Measurements from ENCODE around the gene SPP1.

SPP1 gene

GRCh38 chr4:87946766-87947165 is 28.7 kb upstream of the SPP1 start:
- no peak for DNase-seq (ENCODE audit: low spot score)
- no peak overlapping the region for H2BK12ac ChIP-seq (ENCODE audit: low read length)
- no peak overlapping the region for H2BK120ac ChIP-seq (ENCODE audit: low read depth, low read length)
- peaks cover 0 to 6% of the 10 kb centered on the region in 2 donors for H3K4me1 ChIP-seq (ENCODE audit: control insufficient read depth in 2 of 2, insufficient read depth in 1 of 2, low read depth in 1 of 2, low read length in 2 of 2)
- no peak overlapping the region for H3K23ac ChIP-seq (ENCODE audit: low read depth, low read length, poor library complexity)
- H3K27ac ChIP-seq (replicated peaks; ENCODE audit: low read length), result no peak overlapping the region
- no peak overlapping the region for H3K4ac ChIP-seq (ENCODE audit: low read length)
- no peak overlapping the region for H3K14ac ChIP-seq (ENCODE audit: low read length)
- no peaks in the 10 kb centered on the region for H3K9me3 ChIP-seq (replicated peaks in 1 of 2; ENCODE audit: control insufficient read depth in 2 of 2, insufficient read depth in 1 of 2, low read depth in 1 of 2, low read length in 2 of 2)
- no peak overlapping the region for H3K18ac ChIP-seq (ENCODE audit: low read length)
- H2AFZ ChIP-seq (ENCODE audit: low read length), result no peak overlapping the region
- no peak overlapping the region for H4K8ac ChIP-seq (ENCODE audit: low read depth, low read length)
- no peak overlapping the region for H2AK5ac ChIP-seq (ENCODE audit: low read depth, low read length)
- no peak overlapping the region for H4K91ac ChIP-seq (ENCODE audit: low read depth, low read length, poor library complexity)
- no peak overlapping the region for H3K9ac ChIP-seq (ENCODE audit: low read depth, low read length, poor library complexity)
- H3K4me2 ChIP-seq (ENCODE audit: insufficient read depth, low read length, poor library complexity, severe bottlenecking), result no peak overlapping the region
- WGBS, 2 donors (ENCODE audit: extremely low coverage in 2 of 2, insufficient read length in 2 of 2, insufficient replicate concordance in 1 of 2), result no CpG with 5 or more reads among the region's 3 CpGs
- H2BK5ac ChIP-seq (ENCODE audit: low read length), result no peak overlapping the region
- no peak overlapping the region for H2BK15ac ChIP-seq (ENCODE audit: low read length)
- H3K36me3 ChIP-seq (replicated peaks in 1 of 2; ENCODE audit: control insufficient read depth in 2 of 2, insufficient read depth in 2 of 2, low read length in 2 of 2), result no peaks in the 10 kb centered on the region
- no peaks in the 10 kb centered on the region for H3K27me3 ChIP-seq (ENCODE audit: control insufficient read depth in 3 of 3, insufficient read depth in 3 of 3, low read depth in 1 of 3, low read length in 3 of 3)
- no peak overlapping the region for H3K4me3 ChIP-seq (ENCODE audit: low read length in 2 of 2)
- H3K79me1 ChIP-seq (ENCODE audit: low read depth, low read length), result no peaks in the 10 kb centered on the region

DNA sequence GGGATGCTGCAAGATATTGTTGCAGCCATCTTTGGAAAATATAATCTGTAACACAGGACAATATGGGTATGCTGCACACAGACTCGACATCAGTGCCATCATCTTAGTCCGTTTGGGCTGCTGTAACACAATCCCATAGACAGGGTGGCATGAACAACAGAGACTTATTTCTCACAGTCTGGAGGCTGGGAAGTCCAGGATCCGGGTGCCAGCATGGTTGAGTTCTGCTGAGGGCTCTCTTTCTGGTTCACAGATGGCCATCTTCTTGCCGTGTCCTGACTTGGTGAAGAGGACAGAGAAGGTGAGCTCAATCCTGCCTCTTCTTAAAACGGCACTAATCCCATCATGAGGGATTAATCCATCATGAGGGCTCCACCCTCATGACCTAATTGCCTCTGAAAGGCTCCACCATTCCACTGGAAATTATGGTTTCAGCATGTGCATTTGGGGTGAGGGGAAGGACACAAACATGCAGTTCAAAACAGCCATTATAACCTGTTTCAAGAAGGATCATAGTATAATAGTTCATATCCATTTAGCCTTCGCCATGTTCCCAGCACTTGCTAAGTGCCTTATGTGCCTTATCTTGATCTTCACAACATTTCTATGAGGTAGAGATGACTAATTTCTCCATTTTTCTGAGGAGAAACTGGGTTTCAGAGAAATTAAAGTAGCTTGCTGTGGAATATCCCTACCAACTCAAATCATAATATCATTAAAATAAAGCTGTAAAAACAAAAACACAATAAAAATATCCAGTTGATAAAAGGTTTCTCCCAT is 27.9 kb upstream of the SPP1 start:
- Histone ChIP-seq H2AK5ac (ENCODE audit: low read depth, low read length) (no peak overlapping the region), H3K14ac (ENCODE audit: low read length) (no peak overlapping the region), H3K27me3 (ENCODE audit: control insufficient read depth in 3 of 3, insufficient read depth in 3 of 3, low read depth in 1 of 3, low read length in 3 of 3) (no peaks in the 10 kb centered on the region), H3K18ac (ENCODE audit: low read length) (no peak overlapping the region), H3K79me1 (ENCODE audit: low read depth, low read length) (no peaks in the 10 kb centered on the region), H2AFZ (ENCODE audit: low read length) (no peak overlapping the region), H3K9me3 (replicated peaks in 1 of 2; ENCODE audit: control insufficient read depth in 2 of 2, insufficient read depth in 1 of 2, low read depth in 1 of 2, low read length in 2 of 2) (no peaks in the 10 kb centered on the region), H3K36me3 (replicated peaks in 1 of 2; ENCODE audit: control insufficient read depth in 2 of 2, insufficient read depth in 2 of 2, low read length in 2 of 2) (no peaks in the 10 kb centered on the region), H2BK12ac (ENCODE audit: low read length) (no peak overlapping the region), H4K8ac (ENCODE audit: low read depth, low read length) (no peak overlapping the region), H3K4ac (ENCODE audit: low read length) (no peak overlapping the region), H3K23ac (ENCODE audit: low read depth, low read length, poor library complexity) (no peak overlapping the region), H2BK15ac (ENCODE audit: low read length) (no peak overlapping the region), H2BK5ac (ENCODE audit: low read length) (no peak overlapping the region), H3K4me3 (ENCODE audit: low read length in 2 of 2) (no peak overlapping the region), H2BK120ac (ENCODE audit: low read depth, low read length) (no peak overlapping the region), H3K27ac (replicated peaks; ENCODE audit: low read length) (no peak overlapping the region), H4K91ac (ENCODE audit: low read depth, low read length, poor library complexity) (no peak overlapping the region), H3K9ac (ENCODE audit: low read depth, low read length, poor library complexity) (no peak overlapping the region), H3K4me2 (ENCODE audit: insufficient read depth, low read length, poor library complexity, severe bottlenecking) (no peak overlapping the region), H3K4me1 (ENCODE audit: control insufficient read depth in 2 of 2, insufficient read depth in 1 of 2, low read depth in 1 of 2, low read length in 2 of 2) (peaks cover 0 to 6% of the 10 kb centered on the region in 2 donors)
- WGBS, 2 donors (ENCODE audit: extremely low coverage in 2 of 2, insufficient read length in 2 of 2, insufficient replicate concordance in 1 of 2), result no CpG with 5 or more reads among the region's 6 CpGs
- DNase-seq (ENCODE audit: low spot score), result no peak

DNA sequence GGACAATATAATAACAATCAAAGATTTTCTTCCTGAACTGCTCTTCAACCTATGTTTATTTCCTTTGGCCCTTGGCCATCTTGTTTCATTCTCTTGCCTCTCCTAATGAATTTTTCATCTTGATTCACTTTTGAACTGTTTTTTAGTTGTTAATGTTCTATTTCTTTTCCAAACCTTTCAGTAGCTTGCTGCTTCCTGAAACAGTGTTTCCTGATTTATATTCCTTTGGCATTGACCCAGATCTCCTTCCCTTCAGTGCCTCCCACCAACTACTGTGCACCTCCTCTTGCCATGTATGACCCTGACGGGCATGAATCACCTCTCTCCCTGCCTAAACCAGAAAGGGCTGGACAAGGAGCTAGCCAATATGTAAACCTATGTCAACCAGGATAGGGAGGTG is 25.6 kb upstream of the SPP1 start:
- peak overlapping the region; percentile 13 for H2AFZ ChIP-seq (ENCODE audit: low read length)
- no peak overlapping the region for H3K4ac ChIP-seq (ENCODE audit: low read length)
- no peak overlapping the region for H3K4me2 ChIP-seq (ENCODE audit: insufficient read depth, low read length, poor library complexity, severe bottlenecking)
- no peak overlapping the region for H2BK5ac ChIP-seq (ENCODE audit: low read length)
- H4K91ac ChIP-seq (ENCODE audit: low read depth, low read length, poor library complexity), result no peak overlapping the region
- WGBS, 2 donors (ENCODE audit: extremely low coverage in 2 of 2, insufficient read length in 2 of 2, insufficient replicate concordance in 1 of 2), result no CpG with 5 or more reads among the region's 1 CpG
- H3K36me3 ChIP-seq (replicated peaks in 1 of 2; ENCODE audit: control insufficient read depth in 2 of 2, insufficient read depth in 2 of 2, low read length in 2 of 2), result no peaks in the 10 kb centered on the region
- H3K14ac ChIP-seq (ENCODE audit: low read length), result no peak overlapping the region
- no peak overlapping the region for H3K9ac ChIP-seq (ENCODE audit: low read depth, low read length, poor library complexity)
- H3K23ac ChIP-seq (ENCODE audit: low read depth, low read length, poor library complexity), result no peak overlapping the region
- H2BK12ac ChIP-seq (ENCODE audit: low read length), result no peak overlapping the region
- no peaks in the 10 kb centered on the region for H3K79me1 ChIP-seq (ENCODE audit: low read depth, low read length)
- no peak overlapping the region for H2BK120ac ChIP-seq (ENCODE audit: low read depth, low read length)
- H4K8ac ChIP-seq (ENCODE audit: low read depth, low read length), result no peak overlapping the region
- no peak overlapping the region for H3K27ac ChIP-seq (replicated peaks; ENCODE audit: low read length)
- H3K9me3 ChIP-seq (replicated peaks in 1 of 2; ENCODE audit: control insufficient read depth in 2 of 2, insufficient read depth in 1 of 2, low read depth in 1 of 2, low read length in 2 of 2), result no peaks in the 10 kb centered on the region
- peaks cover 0 to 6% of the 10 kb centered on the region in 2 donors for H3K4me1 ChIP-seq (ENCODE audit: control insufficient read depth in 2 of 2, insufficient read depth in 1 of 2, low read depth in 1 of 2, low read length in 2 of 2)
- H3K27me3 ChIP-seq (ENCODE audit: control insufficient read depth in 3 of 3, insufficient read depth in 3 of 3, low read depth in 1 of 3, low read length in 3 of 3), result no peaks in the 10 kb centered on the region
- no peak overlapping the region for H2AK5ac ChIP-seq (ENCODE audit: low read depth, low read length)
- H3K4me3 ChIP-seq (ENCODE audit: low read length in 2 of 2), result no peak overlapping the region
- no peak overlapping the region for H2BK15ac ChIP-seq (ENCODE audit: low read length)
- no peak overlapping the region for H3K18ac ChIP-seq (ENCODE audit: low read length)
- DNase-seq (ENCODE audit: low spot score), result no peak

- Histone ChIP-seq H2BK15ac (ENCODE audit: low read length) (no peak overlapping the region), H3K9me3 (replicated peaks in 1 of 2; ENCODE audit: control insufficient read depth in 2 of 2, insufficient read depth in 1 of 2, low read depth in 1 of 2, low read length in 2 of 2) (no peaks in the 10 kb centered on the region), H3K9ac (ENCODE audit: low read depth, low read length, poor library complexity) (no peak overlapping the region), H2BK120ac (ENCODE audit: low read depth, low read length) (no peak overlapping the region), H2BK12ac (ENCODE audit: low read length) (no peak overlapping the region), H3K36me3 (replicated peaks in 1 of 2; ENCODE audit: control insufficient read depth in 2 of 2, insufficient read depth in 2 of 2, low read length in 2 of 2) (no peaks in the 10 kb centered on the region), H3K14ac (ENCODE audit: low read length) (no peak overlapping the region), H3K23ac (ENCODE audit: low read depth, low read length, poor library complexity) (no peak overlapping the region), H3K79me1 (ENCODE audit: low read depth, low read length) (no peaks in the 10 kb centered on the region), H4K91ac (ENCODE audit: low read depth, low read length, poor library complexity) (no peak overlapping the region), H2BK5ac (ENCODE audit: low read length) (no peak overlapping the region), H3K27me3 (ENCODE audit: control insufficient read depth in 3 of 3, insufficient read depth in 3 of 3, low read depth in 1 of 3, low read length in 3 of 3) (no peaks in the 10 kb centered on the region), H2AFZ (ENCODE audit: low read length) (peak overlapping the region; percentile 39), H3K18ac (ENCODE audit: low read length) (no peak overlapping the region), H2AK5ac (ENCODE audit: low read depth, low read length) (no peak overlapping the region), H3K4me2 (ENCODE audit: insufficient read depth, low read length, poor library complexity, severe bottlenecking) (no peak overlapping the region), H3K27ac (replicated peaks; ENCODE audit: low read length) (no peak overlapping the region), H3K4ac (ENCODE audit: low read length) (no peak overlapping the region), H3K4me1 (ENCODE audit: control insufficient read depth in 2 of 2, insufficient read depth in 1 of 2, low read depth in 1 of 2, low read length in 2 of 2) (peaks cover 0 to 6% of the 10 kb centered on the region in 2 donors), H4K8ac (ENCODE audit: low read depth, low read length) (no peak overlapping the region), H3K4me3 (ENCODE audit: low read length in 2 of 2) (no peak overlapping the region)
- DNase-seq (ENCODE audit: low spot score), result no peak
Observed at GRCh38 chr4:87950493-87950892, 25.0 kb upstream of the SPP1 start.
